PC-9 (cell line): Measurements from ENCODE around the gene CFAP54. TPM values are rescaled to one million over a fixed set of nuclear protein-coding genes. Genes with fewer than 3 reads are reported as not detected.
A peak's percentile ranks its signal among the peaks of the same experiment; 100 is the strongest.

ENCODE experiments used
- BruUV-seq: library from RNA; stranded (reverse); fragments of 400-500 nt; replicated peaks from 2 replicates; lab custom pipeline; 2021; lab: Mats Ljungman, UMichigan
- CTCF ChIA-PET: fragments of 300-600 bp; sonication (Branson Sonifier 250); formaldehyde crosslinking; loops from one replicate; lab custom pipeline; 2022; ENCODE audit warnings: antibody characterized with exemption; lab: Charles Lee
- POLR2A ChIA-PET: fragments of 300-600 bp; sonication (Branson Sonifier 250); formaldehyde crosslinking; loops from one replicate; lab custom pipeline; 2022; ENCODE audit warnings: antibody characterized with exemption; ENCODE audit not compliant: unreplicated experiment; lab: Charles Lee
- DNase-seq, 2 experiments: peaks; one replicate each; pipeline versions ENCODE4 v3.0.0 to v3.0.0-alpha.2; 2015 to 2022; ENCODE audit warnings: mixed read lengths in 1 of 2
- H2AFZ ChIP-seq: fragments of 200-600 bp; sonication (generic); 2 replicates; pipeline ENCODE4 v1.8.1; 2017; ENCODE audit warnings: antibody characterized with exemption
- H3F3A ChIP-seq: fragments of 200-600 bp; sonication (generic); 2 replicates; pipeline ENCODE4 v1.8.1; 2017; ENCODE audit warnings: antibody characterized with exemption, mild to moderate bottlenecking, low read depth; ENCODE audit not compliant: insufficient read depth
- H3K27ac ChIP-seq: fragments of 200-600 bp; sonication (generic); 2 replicates; pipeline ENCODE4 v1.6.1; 2016; ENCODE audit warnings: mixed run types
- H3K27me3 ChIP-seq: fragments of 200-600 bp; sonication (generic); 2 replicates; pipeline ENCODE4 v1.6.1; 2016; ENCODE audit warnings: low read depth, mixed run types; ENCODE audit not compliant: insufficient read depth
- H3K36me3 ChIP-seq: fragments of 200-600 bp; sonication (generic); 2 replicates; pipeline ENCODE4 v1.6.1; 2016; ENCODE audit warnings: low read depth, mixed run types
- H3K4me1 ChIP-seq: fragments of 200-600 bp; sonication (generic); replicated peaks from 2 replicates; pipeline ENCODE4 v1.6.1; 2016; ENCODE audit warnings: mixed run types; ENCODE audit not compliant: insufficient read depth
- H3K4me2 ChIP-seq: fragments of 200-600 bp; sonication (generic); 2 replicates; pipeline ENCODE4 v1.6.1; 2017; ENCODE audit warnings: mixed run types
- H3K4me3 ChIP-seq: fragments of 200-600 bp; sonication (generic); 2 replicates; pipeline ENCODE4 v1.6.1; 2016; ENCODE audit warnings: mixed run types
- H3K79me2 ChIP-seq: fragments of 200-600 bp; sonication (generic); 2 replicates; pipeline ENCODE4 v1.6.1; 2017; ENCODE audit warnings: low read depth, mixed run types
- H3K9me2 ChIP-seq: fragments of 200-600 bp; sonication (generic); 2 replicates; pipeline ENCODE4 v1.8.1; 2017; ENCODE audit warnings: mild to moderate bottlenecking; ENCODE audit not compliant: insufficient read depth
- H3K9me3 ChIP-seq: fragments of 200-600 bp; sonication (generic); 2 replicates; pipeline ENCODE4 v1.8.1; 2016; ENCODE audit warnings: low read depth; ENCODE audit not compliant: insufficient read depth
- H4K20me1 ChIP-seq: fragments of 200-600 bp; sonication (generic); 2 replicates; pipeline ENCODE4 v1.8.1; 2017; ENCODE audit not compliant: insufficient read depth
- EZH2 ChIP-seq: fragments of 200-600 bp; sonication (generic); IDR thresholded peaks from 2 replicates; pipeline ENCODE4 v1.8.0; 2017; ENCODE audit warnings: antibody characterized with exemption, low read depth
- intact Hi-C: fragments of 100-400 bp; cut with micrococcal nuclease; formaldehyde crosslinking; loops from one replicate; pipeline ENCODE4 v1.10.0; 2022; ENCODE audit not compliant: unreplicated experiment
- total RNA-seq: library from RNA; stranded (reverse); gene quantifications from 2 replicates; pipeline ENCODE4 v1.2.3, GENCODE V29; 2021
- TF ChIP-seq, protein P1 (sequence below): fragments of 200-600 bp; sonication (generic); conservative IDR thresholded peaks from 2 replicates; pipeline ENCODE4 v1.6.1; 2017; ENCODE audit warnings: mixed run types, antibody characterized with exemption, mild to moderate bottlenecking, moderate library complexity

Gene CFAP54
- total RNA-seq, 1 experiment from 2014 or later, result 16.4 TPM

- Histone ChIP-seq H3K4me2 (no peak overlapping the region), H3K9me2 (no peaks in the 10 kb centered on the region), H2AFZ (no peak overlapping the region), H3F3A (no peaks in the 10 kb centered on the region), H3K4me1 (no peaks in the 10 kb centered on the region), H3K27ac (no peak overlapping the region), H3K4me3 (no peak overlapping the region), H3K79me2 (no peaks in the 10 kb centered on the region), H3K27me3 (no peaks in the 10 kb centered on the region), H3K9me3 (no peaks in the 10 kb centered on the region), H4K20me1 (no peaks in the 10 kb centered on the region), H3K36me3 (no peaks in the 10 kb centered on the region)
- BruUV-seq, result no TSS peak
- ChIA-PET POLR2A (no interaction called here), CTCF (no interaction called here)
- no peak for DNase-seq
- intact Hi-C loops, result loop anchor here (10.0 kb wide), 1 partner anchor 273 kb away; no protein-coding TSS in a partner anchor
- no peak for TF ChIP-seq EZH2
- TF ChIP-seq, protein P1, sequence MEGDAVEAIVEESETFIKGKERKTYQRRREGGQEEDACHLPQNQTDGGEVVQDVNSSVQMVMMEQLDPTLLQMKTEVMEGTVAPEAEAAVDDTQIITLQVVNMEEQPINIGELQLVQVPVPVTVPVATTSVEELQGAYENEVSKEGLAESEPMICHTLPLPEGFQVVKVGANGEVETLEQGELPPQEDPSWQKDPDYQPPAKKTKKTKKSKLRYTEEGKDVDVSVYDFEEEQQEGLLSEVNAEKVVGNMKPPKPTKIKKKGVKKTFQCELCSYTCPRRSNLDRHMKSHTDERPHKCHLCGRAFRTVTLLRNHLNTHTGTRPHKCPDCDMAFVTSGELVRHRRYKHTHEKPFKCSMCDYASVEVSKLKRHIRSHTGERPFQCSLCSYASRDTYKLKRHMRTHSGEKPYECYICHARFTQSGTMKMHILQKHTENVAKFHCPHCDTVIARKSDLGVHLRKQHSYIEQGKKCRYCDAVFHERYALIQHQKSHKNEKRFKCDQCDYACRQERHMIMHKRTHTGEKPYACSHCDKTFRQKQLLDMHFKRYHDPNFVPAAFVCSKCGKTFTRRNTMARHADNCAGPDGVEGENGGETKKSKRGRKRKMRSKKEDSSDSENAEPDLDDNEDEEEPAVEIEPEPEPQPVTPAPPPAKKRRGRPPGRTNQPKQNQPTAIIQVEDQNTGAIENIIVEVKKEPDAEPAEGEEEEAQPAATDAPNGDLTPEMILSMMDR, result no peak
Observed at GRCh38 chr12:96711364-96711763, 222.0 kb downstream of the CFAP54 start.

- intact Hi-C loops, result loop anchor here (10.0 kb wide), 1 partner anchor 271 kb away; no protein-coding TSS in a partner anchor
- no peaks in the 10 kb centered on the region for H3K36me3 ChIP-seq
- ChIA-PET CTCF (no interaction called here), POLR2A (no interaction called here)
- no peaks in the 10 kb centered on the region for H3K4me1 ChIP-seq
- TF ChIP-seq, protein P1, result no peak
- no peak for TF ChIP-seq EZH2
- H3K27ac ChIP-seq, result no peak overlapping the region
- no peaks in the 10 kb centered on the region for H3K9me3 ChIP-seq
- H3K9me2 ChIP-seq, result no peaks in the 10 kb centered on the region
- H3K79me2 ChIP-seq, result no peaks in the 10 kb centered on the region
- no peak overlapping the region for H3K4me3 ChIP-seq
- no peak overlapping the region for H2AFZ ChIP-seq
- BruUV-seq, result no TSS peak
- H3F3A ChIP-seq, result no peaks in the 10 kb centered on the region
- DNase-seq, result no peak
- H3K27me3 ChIP-seq, result no peaks in the 10 kb centered on the region
- H3K4me2 ChIP-seq, result no peak overlapping the region
- no peaks in the 10 kb centered on the region for H4K20me1 ChIP-seq
Observed at GRCh38 chr12:96714199-96714598, 224.8 kb downstream of the CFAP54 start.

DNA sequence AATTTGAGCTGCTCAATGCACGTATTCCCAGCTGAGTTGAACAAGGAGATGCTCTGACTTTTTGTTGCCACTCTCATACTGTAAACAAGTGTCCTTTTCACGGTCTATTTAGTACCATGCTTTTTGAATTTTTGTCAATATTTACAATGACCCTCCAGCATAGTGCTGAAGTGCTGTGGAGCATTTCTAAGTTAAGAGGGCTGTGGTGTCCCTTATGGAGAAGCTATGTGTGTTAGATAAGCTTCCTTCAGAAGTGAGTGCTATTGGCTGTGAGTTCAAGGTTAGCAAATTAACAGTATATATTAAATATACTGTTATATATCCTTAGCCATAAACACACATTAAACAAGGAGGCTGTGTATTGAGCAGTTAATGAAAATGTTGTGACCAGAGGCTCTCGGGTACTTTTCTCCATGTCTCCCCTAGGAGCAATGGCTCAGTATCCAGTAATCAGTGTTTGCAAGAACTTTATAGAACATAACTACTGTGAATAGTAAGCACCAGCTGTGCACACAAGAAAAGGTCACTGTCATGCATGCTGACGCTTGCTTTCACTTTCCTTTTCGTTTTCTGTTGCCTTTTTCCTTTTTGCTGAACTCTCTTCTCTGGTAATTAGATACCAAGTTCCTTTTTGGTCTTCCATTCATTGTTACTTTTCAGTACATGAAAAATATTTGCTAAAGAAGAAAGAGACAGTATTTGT is 230.4 kb downstream of the CFAP54 start:
- no peak for DNase-seq
- no peak overlapping the region for H3K27ac ChIP-seq

More for the DNA sequence above, 230.4 kb downstream of the CFAP54 start:
- H3K9me3 ChIP-seq, result no peaks in the 10 kb centered on the region
- ChIA-PET POLR2A (interaction anchor here (0.7 kb wide), 1 partner anchor 187 kb away, joined by 5 read pairs; the partner anchor contains the start of gene NEDD1), CTCF (no interaction called here)
- H3K79me2 ChIP-seq, result no peaks in the 10 kb centered on the region
- no peaks in the 10 kb centered on the region for H3K4me1 ChIP-seq
- peak overlapping the region; percentile 58 for H2AFZ ChIP-seq
- H3K4me3 ChIP-seq, result peak overlapping the region; percentile 42; the same call in 1 of the 2 replicates
- no peaks in the 10 kb centered on the region for H3F3A ChIP-seq
- intact Hi-C loops, result loop anchor here (10.0 kb wide), 1 partner anchor 265 kb away; no protein-coding TSS in a partner anchor
- no peaks in the 10 kb centered on the region for H3K9me2 ChIP-seq
- no TSS peak for BruUV-seq
- no peaks in the 10 kb centered on the region for H3K36me3 ChIP-seq
- TF ChIP-seq, protein P1, result no peak
- no peak for TF ChIP-seq EZH2
- no peaks in the 10 kb centered on the region for H4K20me1 ChIP-seq
- peak overlapping the region; percentile 84 for H3K4me2 ChIP-seq
- H3K27me3 ChIP-seq, result no peaks in the 10 kb centered on the region
